H4 (cell line): ENCODE data around the gene OR51M1. TPM values are rescaled to one million over a fixed set of nuclear protein-coding genes. Genes with fewer than 3 reads are reported as not detected.
"Not testable (repeated sequence)": the region's sequence is repeated elsewhere in the genome, so short reads cannot be mapped to it uniquely, and the experiment has no call there.

Source experiments
- DNase-seq: peaks from one replicate; pipeline ENCODE4 v3.0.0-alpha.2; 2015; ENCODE audit warnings: low spot score
- total RNA-seq: library from RNA; depleted of rRNA; stranded (reverse); fragments of >200 nt; shearing (Covaris generic); gene quantifications from 2 replicates; pipeline ENCODE4 v1.2.3, GENCODE V29; 2014; rRNA removed

The OR51M1 gene, protein sequence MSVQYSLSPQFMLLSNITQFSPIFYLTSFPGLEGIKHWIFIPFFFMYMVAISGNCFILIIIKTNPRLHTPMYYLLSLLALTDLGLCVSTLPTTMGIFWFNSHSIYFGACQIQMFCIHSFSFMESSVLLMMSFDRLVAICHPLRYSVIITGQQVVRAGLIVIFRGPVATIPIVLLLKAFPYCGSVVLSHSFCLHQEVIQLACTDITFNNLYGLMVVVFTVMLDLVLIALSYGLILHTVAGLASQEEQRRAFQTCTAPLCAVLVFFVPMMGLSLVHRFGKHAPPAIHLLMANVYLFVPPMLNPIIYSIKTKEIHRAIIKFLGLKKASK
- not detected in 2 replicates for total RNA-seq

DNA sequence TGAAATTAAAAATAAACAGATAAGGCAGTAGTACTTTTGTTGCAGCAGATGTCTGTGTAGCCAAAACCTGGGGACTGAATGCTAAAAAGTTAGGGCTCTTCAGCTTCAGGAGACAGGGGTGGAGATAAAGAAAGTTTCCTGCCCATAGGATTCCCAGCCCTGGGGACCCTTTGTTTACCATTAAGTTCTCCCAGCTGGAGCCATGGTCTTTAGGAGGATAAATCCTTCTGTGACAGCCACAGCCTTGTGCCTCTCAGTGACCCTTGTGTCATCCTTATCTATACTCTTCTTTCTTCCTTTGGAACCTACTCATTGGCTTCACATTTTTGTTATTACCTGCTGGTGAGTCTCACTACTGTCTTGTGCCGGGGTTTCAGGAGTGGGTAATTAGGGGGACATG, at the start of gene OR51M1:
Gene OR51M1, plus strand, starts transcription at position 237 of the 400 bp plus-strand sequence. CDS start 5,587 bp downstream, outside the sequence.
- no peak for DNase-seq

DNA sequence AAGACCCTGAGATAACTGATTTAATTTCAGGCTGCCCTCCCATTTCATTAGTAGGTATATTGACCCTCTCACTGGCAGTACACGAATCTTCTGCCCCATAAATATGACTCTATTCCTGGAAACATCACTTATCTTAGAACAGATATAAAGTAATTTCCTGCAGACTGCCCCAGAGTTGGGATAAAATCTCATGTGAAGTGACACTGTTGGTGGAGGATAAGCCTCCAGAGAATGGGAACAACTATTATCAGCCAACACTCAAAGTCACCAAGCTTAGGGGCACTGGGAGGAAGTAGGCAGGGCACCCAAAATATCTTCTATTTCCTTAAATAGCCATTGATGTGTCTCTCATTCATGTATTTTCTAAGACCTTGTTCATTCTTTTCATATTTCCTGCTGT, 48.4 kb upstream of the OR51M1 start:
- no peak for DNase-seq

DNA sequence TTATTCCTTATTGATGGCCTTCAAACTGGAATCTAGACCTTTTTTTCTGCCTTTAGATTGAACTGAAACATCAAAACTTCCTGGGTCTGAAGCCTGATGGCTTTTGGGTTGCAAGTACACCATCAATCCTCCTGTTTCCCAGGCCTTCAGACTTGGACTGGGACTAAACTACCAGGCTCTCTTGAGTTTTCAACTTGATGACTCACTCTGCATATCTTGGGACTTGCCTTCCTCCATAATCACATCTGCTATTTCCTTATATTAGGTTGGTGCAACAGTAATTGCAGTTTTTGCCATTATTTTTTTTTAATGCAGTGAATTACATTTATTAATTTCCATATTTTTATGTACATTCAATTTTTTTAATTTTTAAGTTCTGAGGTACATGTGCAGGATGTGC, 47.3 kb upstream of the OR51M1 start:
- no peak for DNase-seq

DNA sequence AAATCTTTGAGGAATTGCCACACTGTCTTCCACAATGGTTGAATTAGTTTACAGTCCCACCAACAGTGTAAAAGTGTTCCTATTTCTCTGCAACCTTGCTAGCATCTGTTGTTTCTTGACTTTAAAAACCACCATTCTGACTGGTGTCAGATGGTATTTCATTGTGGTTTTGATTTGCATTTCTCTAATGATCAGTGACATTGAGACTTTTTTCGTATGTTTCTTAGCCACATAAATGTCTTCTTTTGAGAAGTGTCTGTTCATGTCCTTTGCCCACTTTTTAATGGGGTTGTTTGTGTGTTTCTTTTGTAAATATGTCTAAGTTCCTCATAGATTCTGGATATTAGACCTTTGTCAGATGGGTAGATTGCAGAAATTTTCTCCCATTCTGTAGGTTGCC, 46.4 kb upstream of the OR51M1 start:
- not testable (repeated sequence) for DNase-seq

DNA sequence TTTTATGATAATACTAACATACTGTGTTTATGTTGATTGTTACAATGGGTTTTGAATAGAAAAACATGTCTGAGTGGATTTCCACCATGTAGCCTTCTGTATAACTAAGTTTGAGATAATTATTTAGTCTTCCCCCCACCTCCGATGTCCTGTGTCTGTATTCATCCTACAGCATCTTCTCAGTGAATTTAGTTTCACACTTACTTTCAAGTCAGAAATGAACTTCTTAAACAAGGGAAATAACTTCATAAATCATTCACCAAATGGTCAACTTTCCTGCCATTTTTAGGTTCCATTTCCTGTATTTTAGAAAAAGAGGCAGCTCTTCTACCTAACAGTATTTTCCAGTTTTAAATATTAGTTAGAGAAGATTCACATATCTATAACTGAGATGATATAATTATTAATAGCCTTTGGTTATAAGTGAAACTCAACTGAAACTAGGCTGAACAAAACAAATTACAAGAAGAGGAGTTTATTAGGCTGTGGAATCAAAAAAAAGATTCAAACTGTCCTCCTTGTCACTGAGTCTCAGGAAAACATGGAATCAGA, 43.8 kb upstream of the OR51M1 start:
- no peak for DNase-seq

DNA sequence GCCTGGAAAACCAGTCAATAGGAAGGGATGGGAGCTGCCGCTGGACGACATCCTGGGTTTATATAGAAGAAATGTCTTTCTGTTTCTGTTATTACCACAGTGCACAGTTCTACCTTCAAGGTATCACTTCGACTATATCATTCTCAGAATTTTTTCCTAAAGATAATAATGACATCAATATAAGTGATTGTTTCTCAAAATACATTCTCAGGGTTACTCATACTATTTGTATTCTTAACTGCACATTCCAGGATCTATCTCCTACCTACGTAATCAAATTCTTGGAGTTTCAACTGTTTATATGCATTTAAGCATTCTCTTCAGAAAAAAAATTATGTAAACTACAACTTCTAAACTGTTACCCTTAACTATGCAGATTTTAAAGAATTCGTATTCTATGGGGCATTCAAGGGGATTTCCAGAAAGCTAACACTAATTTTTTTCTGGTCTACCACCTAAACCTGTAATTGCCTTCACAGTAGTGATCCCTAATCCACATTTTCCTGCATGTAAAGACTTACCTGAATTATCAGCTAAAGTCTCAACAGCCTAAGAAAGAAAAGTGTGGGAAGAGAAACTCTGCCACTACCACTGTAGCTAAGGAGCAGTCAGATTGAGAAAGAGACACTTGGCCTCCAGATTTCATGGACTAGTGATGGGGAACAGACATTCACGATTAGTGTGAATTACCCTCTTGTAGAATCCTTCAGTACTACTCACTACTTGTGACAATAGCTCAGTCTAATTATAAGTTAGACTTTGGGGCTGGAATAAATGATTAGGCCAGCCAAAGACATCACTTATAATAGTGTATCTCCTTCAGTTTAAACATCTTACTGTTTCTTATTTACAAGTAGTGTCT, 39.9 kb upstream of the OR51M1 start, which contains the start of gene OR51B5:
Gene OR51B5, minus strand, starts transcription at position 51 of the 862 bp plus-strand sequence. Its CDS starts 0 bp downstream, at position 51.
- DNase-seq: no peak

DNA sequence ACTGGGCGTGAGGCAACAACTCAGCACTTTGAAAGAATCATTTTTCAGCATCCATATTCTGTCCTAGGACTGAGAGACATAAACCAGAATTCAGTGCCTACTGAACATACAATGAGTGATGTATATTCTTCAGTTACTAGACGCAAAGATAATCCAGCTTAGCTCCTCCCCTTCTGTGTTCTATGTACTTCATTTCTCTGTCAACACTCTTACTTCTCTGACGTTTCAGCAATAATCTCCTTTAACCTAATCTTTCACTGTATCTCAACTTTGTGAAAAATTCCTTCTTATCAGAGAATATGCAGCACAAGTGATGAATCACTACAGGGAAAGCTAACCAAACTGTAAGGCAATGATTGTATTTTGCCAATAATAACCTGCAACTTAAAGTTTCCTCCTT, 37.8 kb upstream of the OR51M1 start:
- DNase-seq: no peak

DNA sequence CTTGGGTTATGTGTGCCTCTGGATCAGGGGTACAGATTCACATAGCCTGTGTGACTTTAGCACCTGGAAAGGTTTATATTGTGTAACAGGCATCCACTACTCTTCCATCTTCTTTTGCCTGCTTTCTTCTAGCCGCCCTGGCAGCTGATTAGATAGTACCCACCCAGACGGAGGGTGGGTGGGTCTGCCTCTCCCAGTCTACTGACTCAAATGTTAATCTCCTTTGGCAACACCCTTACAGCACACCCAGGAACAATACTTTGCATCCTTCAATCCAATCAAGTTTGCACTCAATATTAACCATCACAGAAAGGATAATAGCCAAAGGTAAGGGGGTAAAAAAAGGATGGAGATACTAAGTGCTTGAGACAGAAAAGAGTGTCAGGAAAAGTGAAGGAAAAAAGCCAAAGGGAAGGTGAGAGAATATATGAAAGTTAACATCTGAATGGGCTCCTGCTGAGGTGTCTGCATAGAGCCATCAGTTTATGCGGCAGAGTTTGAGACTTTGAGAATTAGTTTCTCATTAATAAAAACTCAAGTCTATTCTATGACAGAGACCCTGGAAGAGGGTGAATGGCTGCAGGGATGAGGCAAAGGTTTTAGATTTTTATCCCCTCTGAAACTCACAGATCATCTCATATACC, 34.9 kb upstream of the OR51M1 start:
- no peak for DNase-seq

DNA sequence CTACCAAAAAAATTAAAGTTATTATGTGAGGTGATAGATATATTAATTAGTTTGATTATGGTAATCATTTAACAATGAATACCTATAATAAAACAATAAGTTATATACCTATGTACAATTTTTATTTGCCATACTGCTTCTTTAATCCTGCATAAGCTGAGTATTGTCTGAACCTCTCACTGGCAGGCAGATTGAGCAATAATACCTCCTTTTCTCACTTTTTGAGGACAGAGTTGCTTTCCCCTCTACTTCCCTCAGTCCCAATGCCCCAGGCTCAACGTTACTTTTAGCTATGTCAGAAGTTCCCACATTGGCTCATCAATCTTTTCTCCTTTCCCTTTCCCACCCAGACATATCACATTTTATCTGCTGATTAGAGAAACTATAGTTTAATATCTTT, 34.1 kb upstream of the OR51M1 start:
- no peak for DNase-seq

DNA sequence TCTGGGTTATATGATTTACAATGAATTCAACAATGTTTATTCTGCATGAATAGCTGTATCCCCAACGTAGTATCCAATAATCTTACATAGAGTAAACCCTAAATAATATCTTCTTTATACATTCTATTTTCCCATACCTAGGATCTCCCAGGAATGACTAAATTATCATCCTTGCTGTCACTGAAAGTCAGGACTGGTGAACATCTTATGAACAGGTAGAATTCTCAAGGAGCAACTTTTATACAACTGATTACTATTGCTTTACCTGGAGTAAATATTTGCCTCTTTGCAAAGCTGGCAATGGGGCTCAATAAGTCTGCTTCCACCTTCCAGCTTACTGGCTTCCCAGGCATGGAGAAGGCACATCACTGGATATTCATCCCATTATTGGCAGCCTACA, 32.4 kb upstream of the OR51M1 start, which contains the start of gene OR51B6:
Gene OR51B6, plus strand, starts transcription at position 301 of the 400 bp plus-strand sequence. Its CDS starts 0 bp downstream, at position 301.
- no peak for DNase-seq

DNA sequence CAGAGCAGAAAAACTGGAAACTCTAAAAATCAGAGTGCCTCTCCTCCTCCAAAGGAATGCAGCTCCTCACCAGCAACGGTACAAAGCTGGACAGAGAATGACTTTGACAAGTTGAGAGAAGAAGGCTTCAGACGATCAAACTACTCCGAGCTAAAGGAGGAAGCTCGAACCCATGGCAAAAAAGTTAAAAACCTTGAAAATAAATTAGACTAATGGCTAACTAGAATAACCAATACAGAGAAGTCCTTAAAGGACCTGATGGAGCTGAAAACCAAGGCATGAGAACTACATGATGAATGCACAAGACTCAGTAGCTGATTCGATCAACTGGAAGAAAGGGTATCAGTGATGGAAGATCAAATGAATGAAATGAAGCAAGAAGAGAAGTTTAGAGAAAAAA, 27.6 kb upstream of the OR51M1 start:
- DNase-seq: not testable (repeated sequence)

DNA sequence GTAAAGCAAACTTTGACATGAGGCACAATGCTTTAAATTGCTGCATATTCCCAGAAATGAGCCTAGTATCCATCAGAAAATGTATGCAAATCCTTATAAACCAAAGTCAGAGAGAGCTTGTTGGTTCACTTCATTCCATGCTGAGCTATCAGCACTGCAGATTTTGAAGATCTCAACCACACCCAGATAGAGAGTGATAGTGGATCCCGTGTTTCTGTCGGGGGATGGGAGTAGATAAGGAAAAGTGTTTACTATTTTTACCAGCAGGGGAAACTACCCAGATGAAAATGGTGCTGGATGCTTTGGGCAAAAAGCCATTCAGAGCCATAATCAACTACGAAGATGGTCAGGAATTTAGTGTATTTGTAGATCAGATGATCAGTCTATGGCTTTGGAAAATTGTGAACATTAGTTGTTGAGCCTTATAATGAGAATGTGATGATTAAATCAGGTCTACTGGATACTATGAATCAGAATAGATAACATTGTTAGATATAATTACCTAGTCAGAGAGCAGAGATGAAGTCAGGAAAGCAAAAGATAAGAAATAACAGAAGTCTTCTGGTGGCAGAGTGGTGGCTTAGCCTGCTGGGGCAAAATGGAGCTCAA, 21.5 kb upstream of the OR51M1 start:
- DNase-seq: no peak

DNA sequence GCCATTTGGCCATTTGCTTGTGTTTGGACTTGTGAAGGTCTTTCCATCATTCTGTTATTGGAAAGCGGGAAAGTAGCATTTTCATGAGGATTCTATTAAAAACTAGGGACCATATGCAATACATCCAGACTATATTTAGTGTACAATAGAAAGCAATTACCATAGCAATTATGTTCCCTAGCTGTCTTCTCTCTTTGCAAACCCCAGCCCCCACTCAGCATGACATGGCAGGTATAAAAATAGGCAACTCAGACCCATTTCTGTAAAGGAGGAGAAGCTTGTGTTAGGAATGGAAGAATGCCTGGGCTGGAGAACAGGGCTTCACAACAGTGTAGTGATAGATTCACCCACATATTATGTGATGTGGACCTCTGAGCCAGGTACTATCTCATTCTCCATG, 19.9 kb upstream of the OR51M1 start:
- no peak for DNase-seq

DNA sequence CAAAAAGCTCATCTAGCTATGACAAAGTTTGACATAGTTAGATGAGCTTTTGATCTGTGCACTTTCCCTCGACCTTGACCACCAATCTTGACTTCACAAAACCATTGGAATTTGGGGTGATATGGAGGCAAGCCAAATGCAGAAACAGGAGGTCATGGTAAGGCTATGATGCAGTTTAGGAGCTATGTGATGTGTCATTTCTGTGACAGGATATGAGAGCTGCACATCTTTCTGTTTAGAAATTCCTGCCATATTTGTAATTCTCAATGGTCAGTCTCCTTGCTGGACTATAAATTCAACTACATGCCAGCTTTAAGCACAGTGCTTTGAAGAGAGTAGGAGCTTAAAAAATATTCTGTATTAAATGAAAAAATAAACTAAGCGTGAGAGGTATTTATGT, 19.4 kb upstream of the OR51M1 start:
- DNase-seq: peak; percentile 20

DNA sequence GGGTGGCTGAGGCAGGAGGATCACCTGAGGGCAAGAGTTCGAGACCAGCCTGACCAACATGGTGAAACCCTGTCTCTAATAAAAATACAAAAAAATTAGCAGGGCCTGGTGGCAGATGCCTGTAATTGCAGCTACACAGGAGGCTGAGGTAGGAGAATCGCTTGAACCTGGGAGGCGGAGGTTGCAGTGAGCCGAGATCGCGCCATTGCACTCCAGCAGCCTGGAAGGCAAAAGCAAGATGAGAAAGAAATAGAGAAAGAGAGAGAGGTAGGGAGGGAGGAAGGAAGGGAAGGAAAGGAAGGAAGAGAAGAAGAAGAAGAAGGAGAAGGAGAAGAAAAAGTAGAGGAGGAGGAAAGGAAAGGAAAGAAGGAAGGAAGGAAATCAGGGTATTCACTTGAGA, 17.2 kb upstream of the OR51M1 start:
- DNase-seq: not testable (repeated sequence)

DNA sequence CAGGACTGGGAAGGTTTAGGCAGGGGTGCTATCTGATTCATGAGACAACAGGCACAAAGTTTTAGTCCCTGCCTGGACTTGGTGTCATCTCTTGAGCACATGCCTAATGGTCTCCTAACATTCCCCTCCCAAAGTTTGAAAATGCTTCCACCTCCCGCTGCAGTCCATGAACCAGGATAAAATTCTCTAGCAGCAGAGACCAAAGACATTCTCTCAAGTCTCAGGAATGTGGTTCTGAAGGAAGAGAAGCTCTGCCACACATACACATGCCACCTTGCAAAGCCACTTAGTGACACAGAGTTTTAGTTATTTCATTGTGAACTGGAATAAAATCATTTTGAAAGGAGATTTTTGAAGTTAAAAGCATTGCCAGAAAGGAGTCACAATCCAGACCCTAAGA, 16.8 kb upstream of the OR51M1 start:
- no peak for DNase-seq

DNA sequence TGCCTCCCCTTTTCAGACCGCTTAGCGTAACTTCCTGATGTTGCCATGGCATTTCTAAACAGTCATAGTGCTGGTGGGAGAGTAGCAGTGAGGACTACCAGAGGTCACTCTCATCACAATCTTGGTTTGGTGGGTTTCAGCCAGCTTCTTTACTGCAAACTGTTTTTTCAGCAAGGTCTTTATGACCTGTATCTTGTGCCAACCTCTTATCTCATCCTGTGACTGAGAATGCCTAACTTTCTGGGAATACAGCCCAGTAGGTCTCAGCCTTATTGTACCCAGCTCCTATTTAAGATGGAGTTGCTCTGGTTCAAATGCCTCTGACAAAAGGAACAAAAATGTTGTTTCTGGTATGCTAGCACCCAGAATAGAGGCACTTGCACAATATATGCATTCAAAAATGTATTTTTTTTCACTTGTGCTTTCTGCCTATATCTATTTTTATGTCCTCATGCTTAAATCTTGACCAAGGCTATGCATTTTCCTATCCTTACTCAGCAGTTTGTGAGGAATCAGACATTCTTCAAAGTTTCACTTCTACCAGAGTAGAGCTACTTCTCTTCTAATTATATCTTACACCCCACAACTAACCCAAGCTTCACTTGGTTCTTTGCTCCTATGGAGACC, 16.1 kb upstream of the OR51M1 start:
- peak; percentile 32 for DNase-seq

DNA sequence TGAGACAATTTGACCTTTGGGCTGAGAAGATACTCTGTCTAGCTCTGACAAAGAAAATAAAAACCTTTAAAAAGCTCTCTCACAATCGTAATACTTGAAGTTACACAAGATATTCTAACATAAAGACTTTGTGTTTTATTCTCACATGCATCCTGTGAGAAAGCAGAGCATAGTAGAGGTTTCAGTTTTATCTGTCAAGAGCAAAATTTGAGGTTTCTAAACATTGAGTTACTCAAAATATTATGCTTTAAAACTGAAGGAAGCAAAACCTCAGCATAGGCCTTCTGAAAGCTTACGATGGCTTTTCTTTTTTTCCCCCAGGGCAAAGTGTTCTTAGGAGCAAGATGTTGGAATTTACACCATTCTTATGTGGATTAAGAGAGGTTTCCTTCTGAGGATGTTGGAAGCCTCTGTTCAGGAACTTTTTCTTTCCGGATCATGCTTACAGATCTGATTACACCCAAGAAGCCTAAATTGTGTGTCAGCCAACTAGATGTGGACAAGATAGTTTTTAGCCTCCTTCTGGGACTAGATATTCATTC, 15.0 kb upstream of the OR51M1 start:
- DNase-seq: no peak

DNA sequence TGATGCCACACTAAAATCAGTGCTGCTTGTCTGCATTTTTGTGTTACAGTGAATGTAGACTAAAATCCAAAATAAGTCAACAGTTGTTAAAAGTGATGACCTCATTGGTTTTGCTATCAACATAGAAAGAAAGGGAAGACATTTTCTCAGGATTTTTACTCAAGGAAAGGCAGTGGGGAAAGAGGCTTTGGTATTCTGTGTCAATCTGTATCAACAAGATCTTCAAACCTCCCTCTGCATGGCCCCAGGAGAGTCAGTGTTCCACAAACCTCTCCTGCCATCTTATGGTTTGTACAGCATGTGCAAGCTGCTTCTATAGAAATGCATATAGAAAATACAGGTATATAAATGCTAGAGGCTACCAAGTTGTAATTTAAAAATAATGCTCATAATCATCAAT, 13.8 kb upstream of the OR51M1 start:
- DNase-seq: no peak

DNA sequence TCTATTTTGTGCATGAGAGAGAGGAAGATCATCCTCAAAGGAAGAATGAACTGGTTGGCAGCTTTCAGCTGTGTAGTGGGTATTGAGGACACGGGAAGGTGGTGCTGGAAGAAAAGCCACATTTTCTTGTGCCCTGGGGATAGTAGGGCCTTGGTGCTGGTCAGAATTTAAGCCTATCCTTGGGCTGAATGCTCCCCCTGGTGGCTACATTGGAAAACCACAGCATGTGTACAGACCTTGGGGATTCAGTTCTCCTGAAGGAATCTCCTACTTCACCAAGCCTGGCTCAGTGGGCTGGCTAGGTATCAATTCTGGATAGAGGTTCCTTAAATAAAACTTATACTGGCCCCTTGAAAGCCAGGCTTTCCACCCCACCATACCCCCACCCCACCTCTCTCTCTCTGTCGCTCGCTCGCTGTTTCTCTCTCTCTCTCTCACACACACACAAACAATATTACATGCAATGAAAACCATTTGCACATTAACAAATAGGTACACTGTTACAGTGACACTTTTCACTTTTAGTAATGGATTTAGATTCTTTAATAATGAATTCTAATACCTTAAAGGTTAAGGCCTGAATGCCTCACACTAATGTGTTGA, 2.8 kb upstream of the OR51M1 start:
- DNase-seq: peak; percentile 67
